SK-N-SH treated with all-trans-retinoic acid at 6 μM for 48 hours (cell line): ENCODE measurements around the gene SF3B3.

ENCODE experiments used
- ESRRG ChIP-seq: fragments of 250-450 bp; sonication (Bioruptor Pico); IDR thresholded peaks from 2 replicates; pipeline ENCODE4 v1.6.1; 2021; ENCODE audit warnings: mild to moderate bottlenecking
- PPARA ChIP-seq: fragments of 250-450 bp; sonication (Bioruptor Pico); IDR thresholded peaks from 2 replicates; pipeline ENCODE4 v1.5.0; 2020; ENCODE audit warnings: mild to moderate bottlenecking, borderline replicate concordance
- RARB ChIP-seq: fragments of 250-450 bp; sonication (Bioruptor Pico); IDR thresholded peaks from 2 replicates; pipeline ENCODE4 v1.8.0; 2021; ENCODE audit warnings: mild to moderate bottlenecking, moderate library complexity
- SNAI2 ChIP-seq: fragments of 250-450 bp; sonication (Bioruptor Pico); IDR thresholded peaks from 2 replicates; pipeline ENCODE4 v1.5.0; 2020; ENCODE audit warnings: mild to moderate bottlenecking, moderate library complexity
- TOX ChIP-seq: fragments of 250-450 bp; sonication (Bioruptor Pico); IDR thresholded peaks from 2 replicates; pipeline ENCODE4 v1.8.0; 2021; ENCODE audit warnings: mild to moderate bottlenecking, moderate library complexity, borderline replicate concordance
- ZFP3 ChIP-seq: fragments of 250-450 bp; sonication (Bioruptor Pico); IDR thresholded peaks from 2 replicates; pipeline ENCODE4 v1.5.0; 2020; ENCODE audit warnings: mild to moderate bottlenecking, moderate library complexity
- ZFP30 ChIP-seq: fragments of 450-650 bp; formaldehyde crosslinking; IDR thresholded peaks from 2 replicates; pipeline ENCODE4 v1.5.0; 2022; ENCODE audit warnings: mild to moderate bottlenecking, moderate library complexity
- ZNF565 ChIP-seq: fragments of 450-650 bp; formaldehyde crosslinking; conservative IDR thresholded peaks from 2 replicates; pipeline ENCODE4 v1.5.0; 2020; ENCODE audit warnings: low read depth, mild to moderate bottlenecking, moderate library complexity
- ZNF70 ChIP-seq: fragments of 450-650 bp; formaldehyde crosslinking; IDR thresholded peaks from 2 replicates; pipeline ENCODE4 v1.5.0; 2020; ENCODE audit warnings: mild to moderate bottlenecking, moderate library complexity
- ZNF8 ChIP-seq: fragments of 450-650 bp; formaldehyde crosslinking; IDR thresholded peaks from 2 replicates; pipeline ENCODE4 v1.5.0; 2020; ENCODE audit warnings: mild to moderate bottlenecking, moderate library complexity
- TF ChIP-seq, protein P1 (sequence below): fragments of 250-450 bp; sonication (Bioruptor Pico); IDR thresholded peaks from 2 replicates; pipeline ENCODE4 v1.5.1; 2021; ENCODE audit warnings: mild to moderate bottlenecking, moderate library complexity
- TF ChIP-seq, protein P2 (sequence below): fragments of 250-450 bp; sonication (Bioruptor Pico); IDR thresholded peaks from 2 replicates; pipeline ENCODE4 v1.8.0; 2020; ENCODE audit warnings: mild to moderate bottlenecking, moderate library complexity, borderline replicate concordance
- TF ChIP-seq, protein P3 (sequence below): fragments of 250-450 bp; sonication (Bioruptor Pico); IDR thresholded peaks from 2 replicates; pipeline ENCODE4 v1.8.0; 2021; ENCODE audit warnings: low read depth, mild to moderate bottlenecking, moderate library complexity, borderline replicate concordance
- TF ChIP-seq, protein P4 (sequence below): fragments of 250-450 bp; sonication (Bioruptor Pico); IDR thresholded peaks from 2 replicates; pipeline ENCODE4 v1.5.1; 2020; ENCODE audit warnings: low read depth, mild to moderate bottlenecking, moderate library complexity

DNA sequence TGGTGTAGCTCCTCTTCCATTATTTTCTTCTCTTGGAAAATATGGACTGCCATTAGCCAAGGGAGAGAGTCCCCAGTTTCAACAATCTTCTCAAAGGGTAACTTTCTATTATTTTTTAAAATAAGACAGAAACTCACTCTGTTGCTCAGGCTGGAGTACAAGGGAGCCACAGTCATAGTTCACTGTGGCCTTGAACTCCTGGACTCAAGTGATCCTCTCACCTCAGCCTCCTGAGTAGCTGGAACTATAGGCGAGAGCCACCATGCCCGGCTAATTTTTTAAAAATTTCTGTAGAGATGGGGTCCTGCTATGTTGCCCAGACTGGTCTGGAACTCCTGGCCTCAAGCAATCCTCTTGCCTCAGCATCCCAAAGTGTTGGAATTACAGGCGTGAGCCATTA lies 13.4 kb upstream of the SF3B3 start:
- TF ChIP-seq, protein P1, sequence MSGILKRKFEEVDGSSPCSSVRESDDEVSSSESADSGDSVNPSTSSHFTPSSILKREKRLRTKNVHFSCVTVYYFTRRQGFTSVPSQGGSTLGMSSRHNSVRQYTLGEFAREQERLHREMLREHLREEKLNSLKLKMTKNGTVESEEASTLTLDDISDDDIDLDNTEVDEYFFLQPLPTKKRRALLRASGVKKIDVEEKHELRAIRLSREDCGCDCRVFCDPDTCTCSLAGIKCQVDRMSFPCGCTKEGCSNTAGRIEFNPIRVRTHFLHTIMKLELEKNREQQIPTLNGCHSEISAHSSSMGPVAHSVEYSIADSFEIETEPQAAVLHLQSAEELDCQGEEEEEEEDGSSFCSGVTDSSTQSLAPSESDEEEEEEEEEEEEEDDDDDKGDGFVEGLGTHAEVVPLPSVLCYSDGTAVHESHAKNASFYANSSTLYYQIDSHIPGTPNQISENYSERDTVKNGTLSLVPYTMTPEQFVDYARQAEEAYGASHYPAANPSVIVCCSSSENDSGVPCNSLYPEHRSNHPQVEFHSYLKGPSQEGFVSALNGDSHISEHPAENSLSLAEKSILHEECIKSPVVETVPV (CRISPR knock-in tag): no peak
- no peak for TF ChIP-seq SNAI2
- TF ChIP-seq ZNF565 (CRISPR knock-in tag): no peak
- TF ChIP-seq ZNF8: no peak
- TF ChIP-seq ZNF70 (CRISPR knock-in tag): no peak
- TF ChIP-seq ZFP3 (CRISPR knock-in tag): no peak
- TF ChIP-seq PPARA (CRISPR knock-in tag): no peak
- TF ChIP-seq, protein P2, sequence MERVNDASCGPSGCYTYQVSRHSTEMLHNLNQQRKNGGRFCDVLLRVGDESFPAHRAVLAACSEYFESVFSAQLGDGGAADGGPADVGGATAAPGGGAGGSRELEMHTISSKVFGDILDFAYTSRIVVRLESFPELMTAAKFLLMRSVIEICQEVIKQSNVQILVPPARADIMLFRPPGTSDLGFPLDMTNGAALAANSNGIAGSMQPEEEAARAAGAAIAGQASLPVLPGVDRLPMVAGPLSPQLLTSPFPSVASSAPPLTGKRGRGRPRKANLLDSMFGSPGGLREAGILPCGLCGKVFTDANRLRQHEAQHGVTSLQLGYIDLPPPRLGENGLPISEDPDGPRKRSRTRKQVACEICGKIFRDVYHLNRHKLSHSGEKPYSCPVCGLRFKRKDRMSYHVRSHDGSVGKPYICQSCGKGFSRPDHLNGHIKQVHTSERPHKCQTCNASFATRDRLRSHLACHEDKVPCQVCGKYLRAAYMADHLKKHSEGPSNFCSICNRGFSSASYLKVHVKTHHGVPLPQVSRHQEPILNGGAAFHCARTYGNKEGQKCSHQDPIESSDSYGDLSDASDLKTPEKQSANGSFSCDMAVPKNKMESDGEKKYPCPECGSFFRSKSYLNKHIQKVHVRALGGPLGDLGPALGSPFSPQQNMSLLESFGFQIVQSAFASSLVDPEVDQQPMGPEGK (CRISPR knock-in tag): no peak
- TF ChIP-seq ESRRG (CRISPR knock-in tag): no peak
- TF ChIP-seq ZFP30 (CRISPR knock-in tag): no peak
- TF ChIP-seq TOX: no peak
- TF ChIP-seq, protein P3, sequence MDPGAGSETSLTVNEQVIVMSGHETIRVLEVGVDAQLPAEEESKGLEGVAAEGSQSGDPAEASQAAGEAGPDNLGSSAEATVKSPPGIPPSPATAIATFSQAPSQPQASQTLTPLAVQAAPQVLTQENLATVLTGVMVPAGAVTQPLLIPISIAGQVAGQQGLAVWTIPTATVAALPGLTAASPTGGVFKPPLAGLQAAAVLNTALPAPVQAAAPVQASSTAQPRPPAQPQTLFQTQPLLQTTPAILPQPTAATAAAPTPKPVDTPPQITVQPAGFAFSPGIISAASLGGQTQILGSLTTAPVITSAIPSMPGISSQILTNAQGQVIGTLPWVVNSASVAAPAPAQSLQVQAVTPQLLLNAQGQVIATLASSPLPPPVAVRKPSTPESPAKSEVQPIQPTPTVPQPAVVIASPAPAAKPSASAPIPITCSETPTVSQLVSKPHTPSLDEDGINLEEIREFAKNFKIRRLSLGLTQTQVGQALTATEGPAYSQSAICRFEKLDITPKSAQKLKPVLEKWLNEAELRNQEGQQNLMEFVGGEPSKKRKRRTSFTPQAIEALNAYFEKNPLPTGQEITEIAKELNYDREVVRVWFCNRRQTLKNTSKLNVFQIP: no peak
- TF ChIP-seq, protein P4, sequence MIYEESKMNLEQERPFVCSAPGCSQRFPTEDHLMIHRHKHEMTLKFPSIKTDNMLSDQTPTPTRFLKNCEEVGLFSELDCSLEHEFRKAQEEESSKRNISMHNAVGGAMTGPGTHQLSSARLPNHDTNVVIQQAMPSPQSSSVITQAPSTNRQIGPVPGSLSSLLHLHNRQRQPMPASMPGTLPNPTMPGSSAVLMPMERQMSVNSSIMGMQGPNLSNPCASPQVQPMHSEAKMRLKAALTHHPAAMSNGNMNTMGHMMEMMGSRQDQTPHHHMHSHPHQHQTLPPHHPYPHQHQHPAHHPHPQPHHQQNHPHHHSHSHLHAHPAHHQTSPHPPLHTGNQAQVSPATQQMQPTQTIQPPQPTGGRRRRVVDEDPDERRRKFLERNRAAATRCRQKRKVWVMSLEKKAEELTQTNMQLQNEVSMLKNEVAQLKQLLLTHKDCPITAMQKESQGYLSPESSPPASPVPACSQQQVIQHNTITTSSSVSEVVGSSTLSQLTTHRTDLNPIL: no peak
- TF ChIP-seq RARB (CRISPR knock-in tag): no peak
